Raji (cell line): ENCODE results near the gene SDHAF4.

Experiments
- POLR2A ChIP-seq: IDR thresholded peaks from 2 replicates; pipeline ENCODE4 v1.6.1; 2011; ENCODE audit warnings: low read depth, low read length, control low read depth; ENCODE audit not compliant: insufficient read depth

The SDHAF4 gene

GRCh38 chr6:70566751-70567382 lies at the start of gene SDHAF4:
SDHAF4 (plus strand) TSS chr6:70566930; CDS start chr6:70566941, 11 bp downstream.
- TF ChIP-seq POLR2A, result peak; percentile 99

GRCh38 chr6:70518723-70519122 lies 48.0 kb upstream of the SDHAF4 start:
- no peak for TF ChIP-seq POLR2A

- TF ChIP-seq POLR2A, result no peak
Measured at GRCh38 chr6:70520575-70520974, 46.2 kb upstream of the SDHAF4 start.

GRCh38 chr6:70524721-70525286 lies 41.9 kb upstream of the SDHAF4 start:
- TF ChIP-seq POLR2A, result no peak

DNA sequence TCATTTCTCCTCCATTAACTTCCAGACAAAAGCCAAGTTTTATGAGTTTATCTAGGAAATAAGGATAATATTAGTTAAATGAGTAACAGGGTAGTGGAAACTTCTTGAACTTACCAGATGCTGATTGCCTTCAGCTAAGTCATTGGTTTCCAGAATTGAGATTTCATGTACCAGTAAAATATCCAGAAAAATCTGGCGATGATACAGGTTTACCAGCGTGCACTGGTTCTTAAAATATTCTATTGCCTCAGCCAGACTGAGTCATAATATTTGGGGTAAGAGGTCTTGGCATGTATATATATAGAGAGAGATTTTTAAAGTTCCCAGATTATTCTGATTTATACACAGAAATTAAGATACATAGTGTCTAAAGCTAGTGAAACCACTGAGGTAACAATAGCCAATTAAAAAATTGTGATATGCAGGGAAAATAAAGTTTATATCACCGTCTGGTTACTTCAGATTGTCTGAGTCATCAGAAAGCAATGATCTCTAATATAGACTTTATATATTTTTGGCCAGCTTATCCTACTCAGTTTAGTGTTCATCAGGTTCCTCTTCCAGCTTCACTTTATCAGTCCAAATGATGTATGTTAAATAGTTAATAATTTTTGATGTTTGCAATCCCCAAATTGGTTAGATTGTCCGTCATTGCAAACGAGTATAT lies 39.5 kb upstream of the SDHAF4 start:
- no peak for TF ChIP-seq POLR2A

DNA sequence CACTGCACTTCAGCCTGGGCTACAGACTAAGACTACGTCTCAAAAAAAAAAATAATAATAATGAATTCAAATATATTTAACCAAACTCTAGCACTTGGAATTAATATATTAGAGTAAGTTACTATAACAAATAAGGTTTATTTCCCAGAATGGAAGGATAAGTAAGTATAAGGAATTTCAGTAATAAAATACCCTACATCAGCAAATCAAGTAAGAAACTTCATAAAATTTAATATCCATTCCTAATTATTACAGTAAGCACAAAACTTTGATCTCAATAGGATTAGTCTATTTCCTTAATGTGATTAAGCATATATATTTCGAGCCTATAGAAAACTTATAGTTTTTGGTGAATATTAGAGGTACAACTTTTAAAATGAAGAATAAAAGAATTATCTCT lies 36.7 kb upstream of the SDHAF4 start:
- no peak for TF ChIP-seq POLR2A

DNA sequence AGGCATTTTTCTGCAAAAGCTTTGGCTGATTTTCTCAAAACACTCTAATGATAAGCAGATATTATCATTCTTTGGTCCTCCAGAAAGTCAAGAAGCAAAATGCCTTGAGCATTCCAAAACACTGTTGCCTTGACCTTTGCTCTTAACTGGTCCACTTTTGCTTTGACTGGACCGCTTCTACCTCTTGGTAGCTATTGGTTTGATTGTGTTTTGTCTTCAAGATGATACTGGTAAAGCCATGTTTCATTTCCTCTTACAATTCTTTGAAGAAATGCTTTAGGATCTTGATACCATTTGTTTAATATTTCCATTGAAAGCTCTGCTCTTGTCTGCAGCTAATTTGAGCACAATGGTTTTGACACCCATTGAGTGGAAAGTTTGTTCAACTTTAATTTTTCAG lies 35.6 kb upstream of the SDHAF4 start:
- no peak for TF ChIP-seq POLR2A

DNA sequence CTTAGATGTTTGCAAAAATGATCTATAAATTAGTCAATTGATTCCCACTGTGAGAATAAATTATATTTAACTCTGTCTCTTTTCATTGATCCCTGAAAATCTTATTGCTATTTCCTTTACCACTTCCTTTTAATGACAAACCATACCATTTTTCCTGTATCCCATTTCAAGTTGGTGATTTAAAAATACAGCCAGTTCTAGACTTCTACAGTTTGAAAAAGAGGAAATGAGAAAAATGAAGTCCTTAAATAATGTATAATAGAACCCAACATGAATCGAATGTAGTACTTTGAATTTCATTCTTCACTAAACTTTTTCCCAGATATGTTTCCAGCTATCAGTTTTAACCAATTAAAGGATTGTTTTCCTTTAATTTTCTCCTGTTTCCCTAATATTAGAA lies 29.5 kb upstream of the SDHAF4 start:
- TF ChIP-seq POLR2A, result no peak

GRCh38 chr6:70538376-70538775 lies 28.4 kb upstream of the SDHAF4 start:
- no peak for TF ChIP-seq POLR2A

DNA sequence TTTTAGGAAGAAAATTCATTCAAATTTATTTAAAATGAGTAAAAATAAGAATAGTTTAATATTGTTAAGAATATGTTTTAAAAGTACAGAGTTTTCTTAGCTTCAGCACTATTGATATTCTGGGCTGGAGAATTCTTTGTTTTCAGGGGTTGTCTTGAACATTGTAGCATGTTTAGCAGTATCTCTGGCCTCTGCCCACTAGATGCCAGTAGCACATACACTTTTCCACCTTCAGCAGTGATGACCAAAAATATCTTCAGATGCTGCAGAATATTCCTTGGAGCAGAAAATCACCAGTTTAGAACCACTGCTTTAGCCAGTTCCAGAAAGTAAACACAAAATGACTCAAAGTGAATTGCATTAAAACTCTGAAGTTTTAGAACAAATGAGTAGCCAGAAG lies 19.4 kb upstream of the SDHAF4 start:
- TF ChIP-seq POLR2A, result no peak

GRCh38 chr6:70547905-70548304 lies 18.8 kb upstream of the SDHAF4 start:
- no peak for TF ChIP-seq POLR2A

GRCh38 chr6:70549327-70549726 lies 17.4 kb upstream of the SDHAF4 start:
- no peak for TF ChIP-seq POLR2A

DNA sequence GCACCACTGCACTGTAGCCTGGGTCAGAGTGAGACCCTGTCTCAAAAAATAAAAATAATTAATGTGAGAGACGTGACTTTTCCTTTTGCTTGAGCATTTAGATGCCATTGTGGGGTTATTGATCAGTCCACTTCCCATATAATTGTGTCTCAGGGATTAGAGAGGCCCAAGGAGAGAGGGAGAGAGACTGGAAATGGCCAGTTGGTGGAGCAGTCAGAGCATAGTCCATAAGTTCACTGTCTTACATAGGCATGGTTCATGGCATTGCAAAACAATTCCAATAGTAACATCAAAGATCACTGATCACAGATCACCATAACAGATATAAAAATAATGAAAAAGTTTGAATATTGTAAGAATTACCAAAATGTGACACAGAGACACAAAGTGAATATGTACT lies 15.2 kb upstream of the SDHAF4 start:
- TF ChIP-seq POLR2A, result no peak

GRCh38 chr6:70552974-70553373 lies 13.8 kb upstream of the SDHAF4 start:
- no peak for TF ChIP-seq POLR2A

DNA sequence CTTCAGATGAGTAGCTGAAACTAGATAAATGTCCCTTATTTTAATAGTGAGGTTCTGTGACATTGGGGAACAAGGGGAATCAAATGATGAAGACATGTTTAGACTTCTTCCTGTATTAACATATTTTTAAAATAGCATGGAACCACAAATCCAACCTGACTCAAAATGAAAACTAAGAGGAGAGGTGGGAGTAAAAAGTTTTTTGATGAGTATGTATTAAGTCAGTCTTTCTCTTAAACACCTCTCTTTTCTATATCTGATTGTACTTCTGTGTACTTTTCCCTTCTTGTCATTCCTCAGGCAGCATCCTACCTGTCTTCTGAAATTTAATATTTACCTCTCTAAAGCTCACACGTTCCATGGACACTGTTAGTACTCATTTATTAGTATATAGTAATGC lies 8.7 kb upstream of the SDHAF4 start:
- no peak for TF ChIP-seq POLR2A

DNA sequence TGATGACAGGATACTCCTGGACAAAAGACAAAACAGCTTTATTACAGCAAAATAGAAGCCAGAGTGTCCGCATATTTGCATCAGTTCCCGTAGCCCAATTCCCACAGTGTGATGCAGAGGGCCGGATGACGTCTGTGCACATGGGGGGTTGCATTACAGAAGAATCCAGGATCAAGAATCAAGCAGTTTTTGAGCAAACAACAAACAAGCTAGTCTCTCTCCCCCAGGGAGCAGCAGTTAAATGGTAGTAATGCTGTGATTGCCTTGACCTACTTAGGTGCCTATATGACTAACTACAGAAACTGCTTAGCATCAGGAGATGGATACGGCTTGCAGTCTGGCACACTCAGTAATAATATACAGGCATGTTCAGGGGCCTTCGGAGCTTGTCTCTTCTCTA lies 3.2 kb upstream of the SDHAF4 start:
- TF ChIP-seq POLR2A, result no peak
